NCI-H526 treated with DMSO at 0.1 percent for 48 hours (cell line): ENCODE results near the gene IGHMBP2.

Experiments used
- DNase-seq: peaks from one replicate; lab custom pipeline; 2025; lab: John Stamatoyannopoulos, UW

IGHMBP2 gene

DNA sequence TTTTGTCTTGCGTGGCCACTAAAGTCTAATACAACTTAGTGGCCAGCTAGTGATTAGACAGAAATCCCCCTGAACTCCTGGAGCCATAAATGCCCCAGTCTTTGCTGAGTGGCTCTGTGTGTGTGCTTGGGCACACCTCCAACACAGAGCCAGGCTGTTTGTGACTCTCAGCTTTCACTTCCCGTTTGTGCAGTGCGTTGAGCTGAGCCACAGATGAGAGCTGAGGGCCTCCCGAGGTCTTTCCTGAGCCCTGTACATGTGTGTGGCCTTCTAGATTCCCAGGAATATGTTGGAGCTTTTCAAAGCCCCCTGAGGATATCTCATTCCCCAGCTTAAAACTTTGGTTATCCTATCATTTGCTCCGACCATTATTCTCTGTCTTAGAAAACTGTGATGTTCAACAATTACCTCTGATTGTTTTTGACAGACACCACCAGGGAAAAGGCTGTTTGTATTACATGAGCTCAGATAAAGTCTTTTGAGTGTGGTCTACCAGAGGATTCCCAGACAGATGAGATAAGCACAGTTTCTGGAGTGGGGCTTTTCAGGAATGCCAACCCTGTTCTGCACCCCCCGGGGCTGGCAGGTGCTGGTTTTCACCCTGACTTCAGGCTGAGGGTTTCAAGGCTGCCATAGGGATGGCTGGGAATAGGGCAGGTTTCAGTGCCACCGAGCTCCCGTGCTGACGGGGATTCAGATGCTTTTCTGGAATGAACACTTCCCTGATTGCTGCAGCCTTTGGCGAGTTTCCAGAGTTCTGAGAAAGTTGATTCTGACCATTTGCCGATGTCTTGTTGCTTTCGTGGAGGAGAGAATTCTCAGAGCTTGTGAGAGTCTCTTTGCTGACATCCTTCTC lies 23.8 kb downstream of the IGHMBP2 start:
- DNase-seq = no peak

- DNase-seq = no peak
Observed at GRCh38 chr11:68928136-68928880, 24.6 kb downstream of the IGHMBP2 start.

GRCh38 chr11:68929135-68929534 lies 25.4 kb downstream of the IGHMBP2 start:
- no peak for DNase-seq

- DNase-seq = no peak
Observed at GRCh38 chr11:68929706-68930570, 26.2 kb downstream of the IGHMBP2 start.

GRCh38 chr11:68930991-68931855 lies 27.5 kb downstream of the IGHMBP2 start:
- DNase-seq = no peak

- no peak for DNase-seq
Observed at GRCh38 chr11:68931911-68932310, 28.2 kb downstream of the IGHMBP2 start.

- DNase-seq = no peak
Observed at GRCh38 chr11:68932358-68932757, 28.7 kb downstream of the IGHMBP2 start.

DNA sequence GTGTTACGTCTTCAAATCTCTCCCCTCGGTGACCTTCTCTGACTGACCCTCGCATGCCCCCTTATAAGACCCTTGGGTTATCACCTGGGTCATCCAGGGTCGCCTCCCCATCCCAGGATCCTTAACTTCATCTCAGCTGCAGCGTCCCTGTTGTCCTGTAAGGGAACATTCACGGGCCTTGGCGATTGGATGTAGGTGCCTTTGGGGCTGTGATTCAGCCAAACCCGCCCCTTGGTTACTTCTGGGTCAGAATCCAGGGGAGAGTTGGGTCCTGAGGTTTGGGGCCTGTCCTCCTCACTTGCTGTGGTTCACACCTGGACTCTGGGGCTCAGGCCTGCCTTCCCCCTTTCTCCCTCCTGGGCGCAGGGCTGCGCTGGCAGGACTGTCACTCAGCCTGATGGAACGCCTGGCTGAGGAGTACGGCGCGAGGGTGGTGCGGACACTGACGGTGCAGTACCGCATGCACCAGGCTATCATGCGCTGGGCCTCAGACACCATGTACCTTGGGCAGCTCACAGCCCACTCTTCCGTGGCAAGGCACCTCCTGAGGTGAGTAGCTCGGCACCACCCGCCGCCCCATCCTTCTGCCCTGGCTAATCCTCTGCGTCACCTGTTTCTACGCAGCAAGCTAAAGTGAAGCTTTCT lies 29.4 kb downstream of the IGHMBP2 start:
- no peak for DNase-seq

- DNase-seq = no peak
Observed at GRCh38 chr11:68933605-68934320, 30.1 kb downstream of the IGHMBP2 start.

DNA sequence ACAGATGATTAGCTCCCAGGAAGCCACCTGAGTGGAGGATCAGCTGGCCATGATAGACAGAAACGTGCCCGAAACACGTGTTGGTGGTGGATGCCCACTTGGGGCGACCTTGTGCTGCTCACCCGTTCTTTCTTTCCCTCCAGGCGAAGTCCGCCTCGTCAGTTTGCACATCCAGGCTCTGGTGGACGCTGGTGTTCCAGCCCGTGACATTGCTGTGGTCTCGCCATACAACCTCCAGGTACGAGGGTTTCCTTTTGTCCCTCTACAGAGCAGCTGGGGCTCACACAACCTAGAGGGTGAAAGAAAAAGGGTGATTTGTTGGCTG lies 30.6 kb downstream of the IGHMBP2 start:
- DNase-seq = no peak

- DNase-seq = no peak
Observed at GRCh38 chr11:68934666-68935065, 31.0 kb downstream of the IGHMBP2 start.

GRCh38 chr11:68935066-68935465 lies 31.4 kb downstream of the IGHMBP2 start:
- DNase-seq = no peak

GRCh38 chr11:68935516-68936357 lies 32.0 kb downstream of the IGHMBP2 start:
- no peak for DNase-seq

- no peak for DNase-seq
Observed at GRCh38 chr11:68936358-68936636, 32.6 kb downstream of the IGHMBP2 start.

GRCh38 chr11:68936676-68937620 lies 33.3 kb downstream of the IGHMBP2 start:
- DNase-seq = no peak

DNA sequence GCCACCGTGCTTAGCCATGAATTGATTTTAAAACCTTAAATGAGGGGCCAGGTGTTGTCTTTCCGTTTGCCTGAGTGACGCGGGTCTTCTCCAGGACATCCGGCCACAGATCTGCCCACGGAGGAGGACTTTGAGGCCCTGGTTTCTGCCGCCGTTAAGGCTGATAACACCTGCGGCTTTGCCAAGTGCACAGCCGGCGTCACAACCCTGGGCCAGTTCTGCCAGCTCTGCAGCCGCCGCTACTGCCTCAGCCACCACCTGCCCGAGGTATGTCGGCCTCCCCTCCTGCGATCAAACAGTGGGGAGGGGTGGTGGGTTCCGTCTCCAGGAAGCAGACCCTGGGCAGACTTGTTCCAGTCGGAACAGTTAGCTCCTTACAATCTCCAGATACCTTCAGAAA lies 34.4 kb downstream of the IGHMBP2 start:
- DNase-seq = no peak

DNA sequence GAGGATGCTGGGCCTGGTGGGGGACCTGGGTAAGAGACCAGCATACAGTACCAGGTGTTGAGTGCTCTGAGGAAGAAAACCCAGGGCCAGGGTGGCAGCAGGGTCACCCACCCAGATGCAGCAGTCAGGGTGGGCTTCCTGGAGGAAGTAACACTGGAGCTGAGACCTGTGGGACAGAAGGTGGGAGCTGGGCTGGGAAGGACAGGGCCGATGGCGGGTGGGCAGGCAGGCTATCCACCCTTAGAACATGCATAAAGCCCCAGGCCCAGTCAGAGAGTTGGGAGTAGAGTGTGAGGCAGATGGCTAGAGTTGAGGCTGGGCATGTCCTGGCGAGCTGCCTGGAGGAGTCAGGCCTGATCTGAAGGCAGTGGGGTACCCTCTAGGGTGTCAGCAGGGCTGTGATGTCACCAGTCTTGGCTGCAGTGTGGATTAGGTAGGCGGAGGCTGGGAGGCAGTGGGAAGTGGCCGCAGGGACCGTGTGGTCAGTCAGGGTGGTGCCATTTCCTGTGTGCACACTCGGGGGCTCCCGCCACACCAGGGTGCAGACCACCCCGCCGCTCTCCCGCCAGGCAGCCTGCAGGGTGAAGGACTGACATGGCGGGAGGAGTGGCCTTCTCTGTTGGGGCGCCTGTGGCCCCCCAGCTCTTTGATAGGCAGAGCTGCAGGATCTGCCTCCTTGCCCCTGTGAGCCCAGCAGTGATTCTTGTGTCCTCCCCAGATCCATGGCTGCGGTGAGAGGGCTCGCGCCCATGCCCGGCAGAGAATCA lies 35.3 kb downstream of the IGHMBP2 start:
- DNase-seq = no peak
